Measurements from ENCODE around the gene UBAC1.

The UBAC1 gene

GRCh38 chr9:135994501-135995192 is 33.5 kb upstream of the UBAC1 start:
- no peak for TF ChIP-seq CTCF (IDR thresholded peaks at IDR 0.05; ENCODE audit: control insufficient read depth, extremely low read depth, insufficient read depth)
- DNase-seq (ENCODE audit: low read depth): no peak
- H3K4me3 ChIP-seq (ENCODE audit: low read depth, low read length): no peak overlapping the region

- no peak overlapping the region for H3K4me3 ChIP-seq (ENCODE audit: low read depth, low read length)
- DNase-seq (ENCODE audit: low read depth): no peak
- TF ChIP-seq CTCF (IDR thresholded peaks at IDR 0.05; ENCODE audit: control insufficient read depth, extremely low read depth, insufficient read depth): no peak
Measured at GRCh38 chr9:135993765-135994500, 32.8 kb upstream of the UBAC1 start.

- TF ChIP-seq CTCF (IDR thresholded peaks at IDR 0.05; ENCODE audit: control insufficient read depth, extremely low read depth, insufficient read depth): no peak
- DNase-seq (ENCODE audit: low read depth): no peak
- H3K4me3 ChIP-seq (ENCODE audit: low read depth, low read length): no peak overlapping the region
Measured at GRCh38 chr9:135993409-135993742, 32.2 kb upstream of the UBAC1 start.

- TF ChIP-seq CTCF (IDR thresholded peaks at IDR 0.05; ENCODE audit: control insufficient read depth, extremely low read depth, insufficient read depth): no peak
- no peak overlapping the region for H3K4me3 ChIP-seq (ENCODE audit: low read depth, low read length)
- DNase-seq (ENCODE audit: low read depth): no peak
Measured at GRCh38 chr9:135992486-135993408, 31.6 kb upstream of the UBAC1 start.

GRCh38 chr9:135991771-135992170 is 30.6 kb upstream of the UBAC1 start:
- no peak for DNase-seq (ENCODE audit: low read depth)
- TF ChIP-seq CTCF (IDR thresholded peaks at IDR 0.05; ENCODE audit: control insufficient read depth, extremely low read depth, insufficient read depth): no peak
- no peak overlapping the region for H3K4me3 ChIP-seq (ENCODE audit: low read depth, low read length)

- no peak overlapping the region for H3K4me3 ChIP-seq (ENCODE audit: low read depth, low read length)
- no peak for TF ChIP-seq CTCF (IDR thresholded peaks at IDR 0.05; ENCODE audit: control insufficient read depth, extremely low read depth, insufficient read depth)
- peak; percentile 73 for DNase-seq (ENCODE audit: low read depth)
Measured at GRCh38 chr9:135990468-135991429, 29.6 kb upstream of the UBAC1 start.

Data from LNCaP clone FGC (cell line).